DOHH2 (cell line): ENCODE results near the gene HSD11B1.

Source experiments
- CTCF ChIP-seq: fragments of 200-600 bp; sonication (generic); IDR thresholded peaks from one replicate; pipeline ENCODE4 v1.5.1; 2014; ENCODE audit warnings: antibody characterized with exemption, mild to moderate bottlenecking, low read depth, low read length; ENCODE audit not compliant: poor library complexity, severe bottlenecking
- EZH2phosphoT487 ChIP-seq: fragments of 200-600 bp; sonication (generic); IDR thresholded peaks from 2 replicates; pipeline ENCODE4 v1.6.1; 2017; ENCODE audit warnings: borderline replicate concordance, mild to moderate bottlenecking, antibody characterized with exemption, low read length, moderate library complexity, mixed read lengths

DNA sequence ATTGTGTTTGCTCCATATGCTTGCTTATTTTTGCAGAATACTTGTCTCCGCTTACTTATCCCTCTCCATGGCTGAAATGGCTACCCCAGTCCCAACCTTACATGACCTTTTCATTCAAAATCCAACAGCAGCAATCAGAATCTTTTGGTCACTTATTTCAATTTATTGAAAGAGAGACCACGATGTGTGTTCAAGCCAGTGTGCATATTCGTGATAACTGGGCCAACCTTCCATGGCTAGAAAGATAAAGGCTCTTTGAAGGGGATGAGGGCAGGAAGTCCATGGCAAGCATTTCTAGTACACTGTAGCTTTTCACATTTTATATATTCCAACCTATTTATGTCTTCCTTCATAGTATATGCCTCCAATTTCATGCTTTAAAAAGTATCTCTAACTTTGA lies 23.1 kb downstream of the HSD11B1 start:
- TF ChIP-seq CTCF (no peak), EZH2phosphoT487 (no peak)
